NCI-H1436 (cell line): Measurements from ENCODE around the gene ITGA2B.
"Not testable (repeated sequence)": the region's sequence is repeated elsewhere in the genome, so short reads cannot be mapped to it uniquely, and the experiment has no call there.

Source experiments
- DNase-seq: peaks from one replicate; lab custom pipeline; 2025; lab: John Stamatoyannopoulos, UW

The ITGA2B gene

GRCh38 chr17:44368391-44369243, 20.8 kb downstream of the ITGA2B start:
- DNase-seq = not testable (repeated sequence)

GRCh38 chr17:44367231-44367979, 22.0 kb downstream of the ITGA2B start:
- no peak for DNase-seq

GRCh38 chr17:44365051-44365450, 24.4 kb downstream of the ITGA2B start:
- not testable (repeated sequence) for DNase-seq

GRCh38 chr17:44363613-44364159, 25.8 kb downstream of the ITGA2B start, which contains the start of gene FAM171A2:
Gene FAM171A2 (minus strand): TSS chr17:44363853. CDS start chr17:44363714, 139 bp downstream.
- DNase-seq = peak; percentile 71

GRCh38 chr17:44362949-44363612, 26.4 kb downstream of the ITGA2B start:
- no peak for DNase-seq

DNA sequence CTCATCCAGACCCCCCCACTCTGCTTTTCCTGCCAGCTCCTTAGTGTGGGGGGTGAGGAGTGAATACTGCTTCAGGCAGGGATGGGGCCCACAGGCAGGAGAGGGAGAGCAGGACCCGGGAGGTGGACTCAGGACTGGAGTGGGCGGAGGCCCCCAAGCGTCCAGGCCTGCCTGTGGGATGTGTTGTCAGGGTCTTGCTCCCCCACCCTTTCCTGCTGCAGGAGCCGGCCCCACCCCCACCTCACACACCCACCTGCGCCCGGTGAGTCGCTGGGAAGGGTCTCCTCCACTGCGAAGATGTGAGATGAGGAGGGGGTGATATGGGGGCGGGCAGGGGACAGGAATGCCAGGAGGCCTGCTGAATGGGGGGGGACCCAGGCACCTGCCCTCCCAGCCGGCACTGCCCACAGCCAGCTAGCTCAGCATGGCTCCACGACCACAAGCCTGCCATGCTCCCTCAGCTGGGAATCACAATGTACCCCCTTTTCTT, 26.9 kb downstream of the ITGA2B start:
- no peak for DNase-seq

DNA sequence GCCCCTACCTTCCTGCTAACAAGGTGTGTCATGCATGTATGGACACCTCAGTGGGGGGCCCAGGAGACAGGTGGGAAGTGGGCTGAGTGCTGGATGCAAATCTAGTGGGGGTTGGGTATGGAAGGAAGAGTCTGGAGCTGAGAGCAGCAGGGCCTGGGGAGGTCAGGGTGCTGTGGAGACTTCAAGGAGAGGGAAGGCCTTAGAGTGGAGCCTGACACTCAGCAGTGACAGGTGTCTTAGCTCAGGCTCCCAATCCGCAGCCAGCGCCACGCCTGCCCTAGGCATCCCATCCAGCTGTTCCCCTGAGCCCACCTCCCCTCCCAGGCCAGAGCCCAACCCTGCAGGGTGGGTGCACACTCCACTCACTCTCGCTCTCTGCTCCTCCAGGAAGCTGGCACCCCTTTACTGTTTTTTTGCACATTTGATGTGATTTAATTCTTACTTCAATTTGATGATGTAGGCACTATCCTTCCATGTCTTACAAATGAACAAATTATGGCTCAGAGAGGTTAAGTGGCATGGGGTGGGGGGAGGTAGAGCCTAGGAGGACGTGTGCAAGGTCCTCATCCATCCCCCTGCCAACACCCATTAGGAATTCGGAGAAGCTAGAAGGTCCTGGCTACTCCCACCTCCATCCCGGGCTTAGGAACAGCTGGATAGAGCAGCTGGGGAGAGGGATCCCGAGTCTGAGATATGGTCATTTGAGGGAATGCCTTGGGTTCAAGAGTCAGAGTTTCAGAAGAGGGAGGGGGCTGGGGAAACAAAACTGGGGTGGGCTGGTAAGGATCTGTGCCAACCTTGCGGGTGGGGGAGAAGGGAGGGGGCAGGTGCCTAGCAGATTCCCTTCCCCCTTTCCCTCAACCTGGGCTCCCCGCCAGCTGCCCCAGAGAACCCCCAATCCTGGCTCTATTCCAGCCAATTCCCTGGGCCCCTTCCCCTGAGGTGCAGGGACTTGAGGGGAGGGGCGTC, 27.9 kb downstream of the ITGA2B start:
- peak; percentile 29 for DNase-seq

GRCh38 chr17:44360826-44361225, 28.6 kb downstream of the ITGA2B start:
- DNase-seq = no peak

DNA sequence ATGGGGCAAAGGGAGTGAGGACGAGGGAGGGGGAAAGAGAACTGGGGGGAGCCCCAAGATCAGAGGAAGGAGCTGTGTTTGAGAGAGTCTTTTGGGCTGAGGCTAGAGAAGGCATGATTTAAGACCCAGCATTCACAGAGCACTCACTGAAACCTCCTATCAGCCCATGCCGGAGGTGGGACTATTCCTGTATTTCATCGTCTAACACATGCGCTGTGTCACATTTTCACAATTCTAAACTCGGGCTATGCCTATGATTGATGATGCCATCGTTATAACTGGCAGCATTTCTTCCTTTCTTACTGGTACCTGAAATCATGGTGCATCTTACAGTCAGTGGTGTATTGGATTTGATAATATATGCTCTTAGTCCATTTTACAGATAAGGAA, 29.3 kb downstream of the ITGA2B start:
- DNase-seq = no peak

DNA sequence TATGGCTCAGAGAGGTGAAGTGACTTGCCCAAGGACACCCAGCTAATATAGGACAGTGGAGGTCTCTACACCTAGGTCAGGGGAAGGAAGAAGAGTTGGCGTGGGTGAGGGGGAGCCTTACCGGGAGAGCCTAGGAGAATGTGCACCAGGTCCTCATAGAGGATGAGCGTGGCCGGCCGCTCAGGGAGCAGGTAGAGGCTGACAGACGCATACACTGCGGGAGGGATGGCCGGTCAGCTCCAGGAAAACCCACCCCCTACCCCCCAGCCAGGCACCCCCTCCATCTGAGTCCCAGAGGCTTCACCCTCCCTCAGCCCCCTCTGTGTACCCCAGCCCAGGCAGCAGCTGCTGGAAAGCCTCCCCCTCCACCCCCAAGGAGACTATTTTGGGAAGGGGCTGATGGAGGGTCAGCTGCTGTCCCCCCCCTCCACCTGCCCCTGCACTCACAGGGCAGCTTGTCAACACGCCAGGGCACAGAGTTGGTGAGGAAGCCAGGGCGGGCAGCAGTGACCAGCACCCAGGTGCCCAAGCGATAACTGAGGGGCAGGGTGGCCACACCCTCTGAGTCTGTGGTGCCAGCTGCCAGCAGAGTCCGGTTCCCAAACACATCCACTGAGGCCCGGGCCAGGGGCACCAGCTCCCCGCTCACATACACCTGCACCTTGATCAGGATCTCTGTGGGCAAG, 29.8 kb downstream of the ITGA2B start:
- DNase-seq = no peak

- no peak for DNase-seq
Measured at GRCh38 chr17:44359006-44359405, 30.4 kb downstream of the ITGA2B start.

GRCh38 chr17:44358066-44358465, 31.4 kb downstream of the ITGA2B start:
- DNase-seq = no peak

DNA sequence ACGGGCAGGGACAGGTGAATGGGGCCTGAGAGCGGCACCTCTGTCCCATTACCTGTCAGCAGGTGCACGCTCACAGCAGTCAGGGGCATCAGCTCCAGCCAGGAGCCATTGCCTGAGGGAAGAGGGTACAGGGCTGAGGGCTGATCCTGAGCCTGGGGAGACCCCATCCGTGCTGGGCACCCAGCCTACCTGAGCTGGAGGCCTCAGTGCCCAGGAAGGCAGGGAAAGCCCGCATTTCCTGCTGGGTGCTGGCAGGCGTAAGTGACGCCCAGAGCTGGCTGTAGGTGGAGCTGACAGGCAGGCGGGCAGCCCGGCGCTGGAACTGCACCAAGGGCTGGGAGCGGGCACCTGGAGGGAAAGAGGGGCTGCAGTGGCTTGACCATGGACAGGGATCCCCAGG, 33.2 kb downstream of the ITGA2B start:
- DNase-seq = no peak

DNA sequence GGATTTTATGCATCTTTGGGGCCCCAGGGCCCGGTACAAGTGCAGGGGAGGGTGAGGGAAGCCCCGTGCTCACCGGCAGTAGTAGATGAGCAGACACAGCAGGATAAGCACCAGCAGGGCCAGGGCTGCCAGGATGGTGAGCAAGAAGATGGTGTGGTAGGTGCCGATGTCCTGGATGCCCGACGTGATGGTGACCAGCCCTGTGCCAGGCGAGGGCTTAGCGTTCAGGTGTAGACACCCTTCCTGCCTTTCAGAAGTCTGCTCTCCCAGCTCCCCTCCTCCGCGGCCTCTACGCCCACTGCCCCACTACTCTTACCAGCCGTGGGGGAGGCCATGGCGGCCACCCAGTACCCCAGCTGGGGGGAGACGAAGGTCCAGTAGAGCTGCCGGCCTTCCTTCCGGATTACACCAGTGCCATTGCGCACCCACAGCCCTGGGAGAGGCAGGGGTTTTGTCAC, 33.8 kb downstream of the ITGA2B start:
- DNase-seq = no peak

GRCh38 chr17:44354582-44355561, 34.6 kb downstream of the ITGA2B start:
- DNase-seq = no peak

- DNase-seq = no peak
Measured at GRCh38 chr17:44353672-44354331, 35.6 kb downstream of the ITGA2B start.

DNA sequence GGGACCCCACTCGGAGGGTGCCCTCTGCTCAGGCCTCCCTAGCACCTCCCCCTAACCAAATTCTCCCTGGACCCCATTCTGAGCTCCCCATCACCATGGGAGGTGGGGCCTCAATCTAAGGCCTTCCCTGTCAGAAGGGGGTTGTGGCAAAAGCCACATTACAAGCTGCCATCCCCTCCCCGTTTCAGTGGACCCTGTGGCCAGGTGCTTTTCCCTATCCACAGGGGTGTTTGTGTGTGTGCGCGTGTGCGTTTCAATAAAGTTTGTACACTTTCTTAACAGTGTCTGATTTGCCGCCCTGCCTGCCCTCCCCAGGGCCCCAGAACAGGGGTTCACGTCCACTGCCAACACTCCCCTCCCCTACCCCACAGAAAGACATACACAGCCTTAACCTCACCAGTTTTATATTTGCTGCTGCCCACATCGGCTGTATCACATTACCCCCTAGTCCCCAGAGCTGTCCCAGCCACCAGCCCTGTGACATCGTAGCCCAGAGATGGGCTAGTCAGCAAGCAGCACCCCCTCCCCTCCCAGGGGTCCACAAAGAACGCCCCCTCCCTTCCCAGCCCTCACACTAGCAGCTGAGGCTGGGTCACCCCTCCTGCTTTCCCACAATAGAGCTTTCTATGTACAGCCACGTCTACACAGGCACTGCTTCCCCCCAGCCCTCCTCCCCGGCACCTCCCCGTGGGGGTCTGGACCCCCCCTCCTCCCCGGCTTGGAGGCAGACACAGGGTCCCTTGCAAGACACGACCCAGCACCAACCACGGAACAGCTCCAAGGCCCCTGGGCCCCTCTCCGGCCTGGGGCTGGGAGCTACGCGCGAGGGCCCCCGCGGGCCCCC, 36.4 kb downstream of the ITGA2B start:
- DNase-seq = no peak
